ENCODE measurements around the gene RPAP2.

Gene RPAP2

GRCh38 chr1:92359986-92360385 is 61.1 kb downstream of the RPAP2 start:
- Histone ChIP-seq H3K27me3 (ENCODE audit: control insufficient read depth, insufficient read depth, low read length) (no peaks in the 10 kb centered on the region), H3K27ac (no peak overlapping the region), H3K4me2 (ENCODE audit: low read length) (no peak overlapping the region), H2AFZ (no peak overlapping the region), H3K4me1 (no peaks in the 10 kb centered on the region), H3K9me3 (ENCODE audit: control insufficient read depth, low read length) (no peaks in the 10 kb centered on the region), H3K36me3 (ENCODE audit: control insufficient read depth, insufficient read depth, low read length) (no peaks in the 10 kb centered on the region), H3K79me2 (no peaks in the 10 kb centered on the region), H3K4me3 (ENCODE audit: low read depth, low read length) (no peak overlapping the region), H3K9ac (no peak overlapping the region)
- TF ChIP-seq, protein P1, sequence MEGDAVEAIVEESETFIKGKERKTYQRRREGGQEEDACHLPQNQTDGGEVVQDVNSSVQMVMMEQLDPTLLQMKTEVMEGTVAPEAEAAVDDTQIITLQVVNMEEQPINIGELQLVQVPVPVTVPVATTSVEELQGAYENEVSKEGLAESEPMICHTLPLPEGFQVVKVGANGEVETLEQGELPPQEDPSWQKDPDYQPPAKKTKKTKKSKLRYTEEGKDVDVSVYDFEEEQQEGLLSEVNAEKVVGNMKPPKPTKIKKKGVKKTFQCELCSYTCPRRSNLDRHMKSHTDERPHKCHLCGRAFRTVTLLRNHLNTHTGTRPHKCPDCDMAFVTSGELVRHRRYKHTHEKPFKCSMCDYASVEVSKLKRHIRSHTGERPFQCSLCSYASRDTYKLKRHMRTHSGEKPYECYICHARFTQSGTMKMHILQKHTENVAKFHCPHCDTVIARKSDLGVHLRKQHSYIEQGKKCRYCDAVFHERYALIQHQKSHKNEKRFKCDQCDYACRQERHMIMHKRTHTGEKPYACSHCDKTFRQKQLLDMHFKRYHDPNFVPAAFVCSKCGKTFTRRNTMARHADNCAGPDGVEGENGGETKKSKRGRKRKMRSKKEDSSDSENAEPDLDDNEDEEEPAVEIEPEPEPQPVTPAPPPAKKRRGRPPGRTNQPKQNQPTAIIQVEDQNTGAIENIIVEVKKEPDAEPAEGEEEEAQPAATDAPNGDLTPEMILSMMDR (IDR thresholded peaks at IDR 0.05), result no peak

GRCh38 chr1:92362970-92363369 is 64.1 kb downstream of the RPAP2 start:
- no peak overlapping the region for H3K4me2 ChIP-seq (ENCODE audit: low read length)
- H3K9me3 ChIP-seq (ENCODE audit: control insufficient read depth, low read length), result no peaks in the 10 kb centered on the region
- no peaks in the 10 kb centered on the region for H3K36me3 ChIP-seq (ENCODE audit: control insufficient read depth, insufficient read depth, low read length)
- H3K27ac ChIP-seq, result no peak overlapping the region
- no peaks in the 10 kb centered on the region for H3K27me3 ChIP-seq (ENCODE audit: control insufficient read depth, insufficient read depth, low read length)
- no peaks in the 10 kb centered on the region for H3K4me1 ChIP-seq
- H3K9ac ChIP-seq, result no peak overlapping the region
- H3K4me3 ChIP-seq (ENCODE audit: low read depth, low read length), result no peak overlapping the region
- no peaks in the 10 kb centered on the region for H3K79me2 ChIP-seq
- TF ChIP-seq, protein P1 (IDR thresholded peaks at IDR 0.05), result no peak
- H2AFZ ChIP-seq, result no peak overlapping the region

- Histone ChIP-seq H2AFZ (no peak overlapping the region), H3K27me3 (ENCODE audit: control insufficient read depth, insufficient read depth, low read length) (no peaks in the 10 kb centered on the region), H3K36me3 (ENCODE audit: control insufficient read depth, insufficient read depth, low read length) (no peaks in the 10 kb centered on the region), H3K4me2 (ENCODE audit: low read length) (no peak overlapping the region), H3K79me2 (no peaks in the 10 kb centered on the region), H3K9me3 (ENCODE audit: control insufficient read depth, low read length) (no peaks in the 10 kb centered on the region), H3K9ac (no peak overlapping the region), H3K4me1 (no peaks in the 10 kb centered on the region), H3K4me3 (ENCODE audit: low read depth, low read length) (no peak overlapping the region), H3K27ac (no peak overlapping the region)
- TF ChIP-seq, protein P1 (IDR thresholded peaks at IDR 0.05), result no peak
These were observed 64.5 kb downstream of the RPAP2 start for GRCh38 chr1:92363401-92363800.

GRCh38 chr1:92365378-92366039 is 66.7 kb downstream of the RPAP2 start:
- Histone ChIP-seq H3K4me1 (no peaks in the 10 kb centered on the region), H3K36me3 (ENCODE audit: control insufficient read depth, insufficient read depth, low read length) (no peaks in the 10 kb centered on the region), H3K4me2 (ENCODE audit: low read length) (no peak overlapping the region), H3K9ac (no peak overlapping the region), H2AFZ (no peak overlapping the region), H3K4me3 (ENCODE audit: low read depth, low read length) (no peak overlapping the region), H3K9me3 (ENCODE audit: control insufficient read depth, low read length) (no peaks in the 10 kb centered on the region), H3K27ac (no peak overlapping the region), H3K27me3 (ENCODE audit: control insufficient read depth, insufficient read depth, low read length) (no peaks in the 10 kb centered on the region), H3K79me2 (no peaks in the 10 kb centered on the region)
- TF ChIP-seq, protein P1 (IDR thresholded peaks at IDR 0.05), result no peak

- Histone ChIP-seq H2AFZ (no peak overlapping the region), H3K4me3 (ENCODE audit: low read depth, low read length) (no peak overlapping the region), H3K27me3 (ENCODE audit: control insufficient read depth, insufficient read depth, low read length) (no peaks in the 10 kb centered on the region), H3K4me2 (ENCODE audit: low read length) (no peak overlapping the region), H3K9ac (no peak overlapping the region), H3K27ac (no peak overlapping the region), H3K79me2 (no peaks in the 10 kb centered on the region), H3K4me1 (no peaks in the 10 kb centered on the region), H3K36me3 (ENCODE audit: control insufficient read depth, insufficient read depth, low read length) (no peaks in the 10 kb centered on the region), H3K9me3 (ENCODE audit: control insufficient read depth, low read length) (no peaks in the 10 kb centered on the region)
- TF ChIP-seq, protein P1 (IDR thresholded peaks at IDR 0.05), result no peak
These were observed 67.2 kb downstream of the RPAP2 start for GRCh38 chr1:92366040-92366395.

All from parathyroid adenoma (tissue), 2 donors.